Mucosa of rectum (tissue), 2 donors: ENCODE data around the gene PIEZO2.
"Not testable (repeated sequence)": the region's sequence is repeated elsewhere in the genome, so short reads cannot be mapped to it uniquely, and the experiment has no call there.

Experiments used
- H3K27ac ChIP-seq, 2 donors: one replicate each; pipeline ENCODE4 v1.7.0; 2013; ENCODE audit warnings: inconsistent platforms in 2 of 2, low read depth in 2 of 2, low read length in 2 of 2
- H3K27me3 ChIP-seq, 2 donors: one replicate each; pipeline ENCODE4 v1.7.0; 2013; ENCODE audit warnings: low read length in 2 of 2; ENCODE audit not compliant: control insufficient read depth in 2 of 2, insufficient read depth in 2 of 2
- H3K36me3 ChIP-seq, 2 donors: one replicate each; pipeline ENCODE4 v1.7.0; 2013; ENCODE audit warnings: low read length in 2 of 2; ENCODE audit not compliant: control insufficient read depth in 2 of 2, insufficient read depth in 2 of 2
- H3K4me1 ChIP-seq, 2 donors: one replicate each; pipeline ENCODE4 v1.7.0; 2013; ENCODE audit warnings: low read length in 2 of 2, mild to moderate bottlenecking in 1 of 2; ENCODE audit not compliant: control insufficient read depth in 2 of 2, insufficient read depth in 2 of 2
- H3K4me3 ChIP-seq, 2 donors: one replicate each; pipeline ENCODE4 v1.7.0; 2013; ENCODE audit warnings: low read length in 2 of 2
- H3K9ac ChIP-seq, 2 donors: one replicate each; pipeline ENCODE4 v1.7.0; 2013; ENCODE audit warnings: low read length in 2 of 2, low read depth in 1 of 2, mild to moderate bottlenecking in 1 of 2
- H3K9me3 ChIP-seq, 2 donors: one replicate each; pipeline ENCODE4 v1.7.0; 2013; ENCODE audit warnings: low read length in 2 of 2; ENCODE audit not compliant: control insufficient read depth in 2 of 2
- donor health status: healthy.
- donor health status: Normal muscosa, but diverticular disease.

The PIEZO2 gene

DNA sequence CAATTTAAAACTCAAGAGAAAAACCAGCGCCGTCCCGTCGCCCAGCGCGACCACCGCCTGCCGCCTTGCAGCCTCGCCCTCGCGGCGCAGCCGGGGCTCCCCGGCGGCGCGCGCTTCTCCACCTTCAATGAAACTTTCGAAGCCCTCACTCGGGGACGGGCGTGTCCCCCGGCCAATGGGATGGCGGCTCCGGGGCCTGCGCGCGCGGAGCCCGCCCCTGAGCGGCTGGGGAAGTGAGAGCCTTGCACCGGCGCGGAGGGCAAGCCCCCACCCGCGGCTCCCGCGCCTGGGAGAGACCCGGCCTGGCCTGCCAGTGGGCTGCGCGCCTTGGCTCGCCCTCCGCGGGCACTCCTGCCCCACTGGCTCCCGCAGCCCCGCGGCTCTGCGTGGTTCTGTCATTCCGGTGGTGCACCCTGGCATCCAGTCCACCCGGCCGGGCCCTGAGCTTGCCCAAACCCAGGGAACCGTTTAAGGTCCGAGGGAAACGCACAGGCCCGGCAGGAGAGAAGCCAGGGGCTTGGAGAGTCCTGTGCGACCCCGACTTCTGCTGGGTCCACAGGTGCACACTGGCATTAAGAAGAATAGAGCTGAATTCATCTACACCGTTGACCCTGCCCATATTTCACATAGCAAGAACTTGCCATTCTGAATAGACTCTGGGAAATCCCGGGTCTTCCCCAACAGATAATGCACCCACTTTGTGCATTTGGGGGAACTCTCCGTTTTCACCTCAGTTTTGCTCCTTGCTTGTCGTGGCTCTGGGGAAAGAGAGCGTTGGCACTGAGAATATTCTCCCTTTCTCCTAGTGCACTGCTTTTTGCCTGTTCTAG, at the start of gene PIEZO2:
Gene PIEZO2 (minus strand): TSS at position 129 of the 830 bp plus-strand sequence. CDS start 981 bp downstream, outside the sequence.
- H3K27me3 ChIP-seq, result peaks cover 2 to 7% of the 10 kb centered on the region in 2 donors
- no peak within 1 kb of the TSS for H3K9ac ChIP-seq
- H3K9me3 ChIP-seq, result no peaks in the 10 kb centered on the region
- H3K27ac ChIP-seq, result no peak within 1 kb of the TSS
- peak within 1 kb of the TSS; percentile 37 to 39 for H3K4me3 ChIP-seq
- H3K4me1 ChIP-seq, result no peaks in the 10 kb centered on the region
- H3K36me3 ChIP-seq, result no peaks in the 10 kb centered on the region

DNA sequence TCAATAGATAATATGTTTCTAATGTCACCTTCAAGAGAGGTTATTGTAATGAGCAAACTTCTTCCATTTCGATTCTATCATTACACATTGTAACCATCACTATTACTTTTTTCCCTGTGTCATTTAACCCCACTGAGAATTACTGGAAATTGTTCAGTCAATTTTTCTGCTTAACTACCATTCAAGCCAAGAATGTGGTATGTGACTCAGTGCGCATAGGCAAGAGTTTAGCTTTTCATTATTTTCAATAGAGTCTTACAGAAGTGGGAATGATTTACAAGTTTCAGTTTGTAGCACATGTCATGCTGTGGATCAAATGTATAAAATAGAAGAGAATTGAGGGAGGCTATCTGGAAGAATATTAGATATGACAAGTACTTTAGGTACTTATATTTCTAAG, 34.3 kb upstream of the PIEZO2 start:
- Histone ChIP-seq H3K36me3 (no peaks in the 10 kb centered on the region), H3K4me1 (no peaks in the 10 kb centered on the region), H3K27me3 (no peaks in the 10 kb centered on the region), H3K27ac (no peak overlapping the region), H3K9me3 (no peaks in the 10 kb centered on the region), H3K9ac (no peak overlapping the region), H3K4me3 (no peak overlapping the region)

DNA sequence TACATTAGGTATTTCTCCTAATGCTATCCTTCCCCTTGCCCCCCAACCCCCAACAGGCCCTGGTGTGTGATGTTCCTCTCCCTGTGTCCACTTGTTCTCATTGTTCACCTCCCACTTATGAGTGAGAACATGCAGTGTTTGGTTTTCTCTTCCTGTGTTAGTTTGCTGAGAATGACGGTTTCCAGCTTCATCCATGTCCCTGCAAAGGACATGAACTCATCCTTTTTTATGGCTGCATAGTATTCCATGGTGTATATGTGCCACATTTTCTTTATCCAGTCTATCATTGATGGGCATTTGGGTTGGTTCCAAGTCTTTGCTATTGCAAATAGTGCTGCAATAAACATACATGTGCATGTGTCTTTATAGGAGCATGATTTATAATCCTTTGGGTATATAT, 32.3 kb upstream of the PIEZO2 start:
- not testable (repeated sequence) for H3K27ac ChIP-seq, H3K36me3 ChIP-seq, H3K27me3 ChIP-seq, H3K9ac ChIP-seq, H3K4me3 ChIP-seq, H3K4me1 ChIP-seq, H3K9me3 ChIP-seq

DNA sequence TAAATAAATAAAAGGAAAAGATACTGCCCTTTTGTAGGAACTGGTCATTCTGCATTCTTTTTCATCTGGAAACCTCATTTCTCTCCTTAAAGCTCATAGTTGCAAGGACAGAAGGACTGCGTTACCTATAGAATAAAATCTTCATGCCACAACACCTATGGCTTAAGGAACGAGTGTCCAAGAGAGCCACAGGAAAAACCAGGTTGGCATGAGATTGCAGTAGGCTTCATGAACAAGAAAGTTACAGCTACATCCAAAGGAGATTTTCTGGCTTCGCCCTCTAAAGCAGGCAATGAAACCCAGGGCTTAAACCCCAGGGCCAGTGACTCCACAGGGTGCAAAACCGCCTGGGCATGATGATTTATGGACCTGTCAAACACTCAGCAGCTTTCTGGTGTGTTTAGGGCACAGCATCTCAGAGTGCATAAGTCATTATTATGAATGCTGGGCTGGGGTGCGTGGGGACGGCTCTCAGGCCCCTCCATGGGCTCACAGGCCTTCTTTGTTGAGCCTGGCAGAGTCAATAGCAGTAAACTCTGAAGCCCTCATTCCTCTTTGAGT, 30.7 kb upstream of the PIEZO2 start:
- Histone ChIP-seq H3K27ac (no peak overlapping the region), H3K9ac (no peak overlapping the region), H3K27me3 (no peaks in the 10 kb centered on the region), H3K9me3 (no peaks in the 10 kb centered on the region), H3K4me3 (no peak overlapping the region), H3K4me1 (no peaks in the 10 kb centered on the region), H3K36me3 (no peaks in the 10 kb centered on the region)

DNA sequence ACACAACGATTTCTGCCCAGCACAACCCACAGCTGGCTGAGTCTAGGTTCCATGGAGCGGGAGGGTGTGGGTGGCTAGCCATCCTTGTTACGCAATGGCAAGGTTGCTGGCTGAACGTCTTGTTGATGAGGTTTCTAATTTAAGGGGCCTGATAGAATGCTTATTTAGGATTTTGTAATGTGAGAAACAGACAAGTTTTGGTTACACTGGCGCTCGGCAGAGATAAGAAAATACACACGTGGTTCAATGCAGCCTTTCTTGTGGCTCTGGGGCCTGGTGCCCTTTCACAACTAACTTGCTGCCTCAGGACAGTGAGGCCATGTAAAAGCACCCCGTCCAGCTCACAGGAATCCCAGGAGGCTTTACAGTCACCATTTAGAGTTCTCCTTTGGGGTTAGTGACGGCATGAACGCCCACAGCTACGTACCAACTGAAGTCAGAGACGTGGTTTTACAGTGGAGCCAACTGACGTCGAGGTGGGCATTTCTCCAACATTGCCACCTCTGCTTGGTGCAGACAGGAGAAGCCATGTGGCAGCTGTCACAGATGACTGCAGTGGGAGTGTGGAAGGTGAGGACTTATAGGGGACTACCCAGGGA, 29.7 kb upstream of the PIEZO2 start:
- Histone ChIP-seq H3K36me3 (no peaks in the 10 kb centered on the region), H3K9me3 (no peaks in the 10 kb centered on the region), H3K27ac (no peak overlapping the region), H3K4me1 (no peaks in the 10 kb centered on the region), H3K9ac (no peak overlapping the region), H3K27me3 (no peaks in the 10 kb centered on the region), H3K4me3 (no peak overlapping the region)

DNA sequence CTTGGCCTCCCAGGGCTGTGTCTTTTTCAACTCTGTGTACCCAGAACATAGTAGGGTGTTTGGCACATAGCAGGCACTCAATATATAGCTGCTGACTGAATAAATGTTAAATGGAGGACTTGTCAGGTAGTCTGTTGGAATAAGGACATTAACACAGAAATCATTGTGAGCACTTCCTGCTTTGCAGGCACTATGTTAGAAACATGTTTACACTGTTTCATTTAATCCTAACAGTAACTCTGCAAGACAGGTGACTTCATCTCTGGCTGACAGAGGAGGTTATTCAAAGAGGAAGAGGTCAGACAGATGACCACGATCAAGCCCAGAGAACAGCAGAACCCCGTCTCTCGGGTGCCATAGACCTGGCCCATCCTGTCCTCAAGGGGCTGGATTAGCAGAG, 28.0 kb upstream of the PIEZO2 start:
- H3K36me3 ChIP-seq, result no peaks in the 10 kb centered on the region
- H3K4me1 ChIP-seq, result no peaks in the 10 kb centered on the region
- no peak overlapping the region for H3K27ac ChIP-seq
- H3K9me3 ChIP-seq, result no peaks in the 10 kb centered on the region
- H3K9ac ChIP-seq, result no peak overlapping the region
- no peaks in the 10 kb centered on the region for H3K27me3 ChIP-seq
- no peak overlapping the region for H3K4me3 ChIP-seq

DNA sequence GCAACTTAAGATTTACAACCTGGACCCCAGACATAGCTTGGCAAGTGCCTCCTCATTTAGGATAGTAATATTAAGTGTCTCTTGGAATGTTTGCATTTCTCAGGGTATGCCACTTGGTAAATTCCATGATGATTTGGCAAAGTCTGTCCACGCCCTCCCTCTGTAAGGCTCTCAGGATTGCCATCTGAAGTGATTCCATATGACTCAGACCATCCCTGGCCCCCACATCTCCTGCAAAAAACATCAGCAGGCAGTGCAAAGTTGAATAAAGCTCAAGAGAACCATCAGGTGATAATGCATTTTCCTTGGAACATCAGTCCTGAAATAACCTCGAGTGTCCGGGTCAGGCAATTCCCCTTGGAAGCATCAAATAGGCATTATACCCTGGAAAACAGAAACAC, 27.1 kb upstream of the PIEZO2 start:
- H3K4me1 ChIP-seq, result no peaks in the 10 kb centered on the region
- H3K27ac ChIP-seq, result no peak overlapping the region
- H3K9me3 ChIP-seq, result no peaks in the 10 kb centered on the region

DNA sequence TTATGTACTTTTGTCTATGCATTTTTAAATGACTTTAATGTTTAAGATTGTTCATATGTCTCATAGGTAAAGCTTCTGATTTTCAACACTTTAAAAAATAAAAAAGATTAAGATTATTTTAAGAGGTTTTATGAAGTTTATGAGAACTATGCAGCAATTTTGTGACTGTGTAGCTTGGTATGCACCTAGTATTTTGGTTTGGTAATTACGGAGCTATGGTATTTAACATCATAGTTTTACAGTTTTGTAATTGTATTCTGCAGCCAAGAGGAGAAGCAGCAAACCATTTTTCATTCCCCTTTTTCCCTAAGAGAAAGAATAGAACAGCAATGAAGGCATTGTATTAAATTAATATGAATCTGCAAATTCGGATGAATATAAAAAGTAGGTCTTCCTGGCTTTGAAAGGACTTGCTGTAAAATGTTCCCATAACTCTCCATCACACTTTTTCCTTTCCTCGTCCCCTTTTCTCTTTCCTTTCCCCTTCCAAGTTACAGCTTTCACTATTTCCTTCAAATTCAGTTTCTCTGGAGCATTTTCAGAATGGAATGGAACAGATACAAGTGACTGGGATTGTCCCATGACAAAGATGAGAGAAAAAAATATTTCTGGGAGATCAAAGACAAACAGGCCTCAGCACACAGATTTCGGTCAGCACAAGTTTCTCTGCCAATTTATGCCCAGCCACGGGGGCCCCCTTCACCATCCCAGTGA, 26.1 kb upstream of the PIEZO2 start:
- H3K4me1 ChIP-seq, result no peaks in the 10 kb centered on the region
- H3K4me3 ChIP-seq, result no peak overlapping the region
- H3K27ac ChIP-seq, result no peak overlapping the region
- H3K9ac ChIP-seq, result no peak overlapping the region
- no peaks in the 10 kb centered on the region for H3K36me3 ChIP-seq
- no peaks in the 10 kb centered on the region for H3K27me3 ChIP-seq
- H3K9me3 ChIP-seq, result no peaks in the 10 kb centered on the region

More for the DNA sequence above, 27.1 kb upstream of the PIEZO2 start:
- H3K9ac ChIP-seq, result no peak overlapping the region
- no peaks in the 10 kb centered on the region for H3K27me3 ChIP-seq
- no peak overlapping the region for H3K4me3 ChIP-seq
- H3K36me3 ChIP-seq, result no peaks in the 10 kb centered on the region

DNA sequence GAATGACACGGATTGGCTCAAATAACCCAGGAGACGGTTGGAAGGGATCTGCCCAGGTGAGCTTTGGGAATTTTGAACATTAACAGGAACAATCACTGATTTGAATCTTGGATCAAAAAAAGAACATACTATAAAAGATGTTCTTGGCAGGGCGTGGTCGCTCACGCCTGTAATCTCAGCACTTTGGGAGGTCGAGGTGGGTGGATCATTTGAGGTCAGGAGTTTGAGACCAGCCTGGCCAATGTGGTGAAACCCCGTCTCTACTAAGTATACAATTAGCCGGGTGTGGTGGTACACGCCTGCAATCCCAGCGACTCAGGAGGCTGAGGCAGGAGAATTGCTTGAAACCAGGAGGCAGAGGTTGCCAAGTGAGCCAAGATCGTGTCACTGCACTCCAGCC, 24.8 kb upstream of the PIEZO2 start:
- not testable (repeated sequence) for H3K9me3 ChIP-seq, H3K4me1 ChIP-seq, H3K9ac ChIP-seq, H3K4me3 ChIP-seq, H3K27me3 ChIP-seq, H3K36me3 ChIP-seq, H3K27ac ChIP-seq

DNA sequence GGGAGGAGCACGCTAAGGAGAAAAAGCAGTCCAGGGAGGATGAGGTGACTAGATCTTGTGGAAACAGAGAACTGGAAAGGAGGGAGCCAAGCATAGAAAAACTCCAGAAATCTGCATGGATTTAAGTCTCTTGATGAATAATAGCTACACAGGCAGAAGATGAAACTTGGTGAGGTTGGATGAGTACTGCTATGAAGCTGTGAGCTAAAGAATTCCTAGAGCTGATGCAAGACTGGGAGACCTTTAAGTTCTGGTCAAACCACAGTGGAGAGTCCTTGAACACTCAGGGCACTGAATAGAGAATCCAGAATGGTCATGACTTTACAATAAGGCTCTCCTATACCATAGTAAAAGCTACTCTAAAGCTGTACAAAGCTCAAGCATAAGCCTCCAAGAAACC, 18.4 kb upstream of the PIEZO2 start:
- Histone ChIP-seq H3K9ac (no peak overlapping the region), H3K9me3 (no peaks in the 10 kb centered on the region), H3K4me1 (no peaks in the 10 kb centered on the region), H3K27me3 (no peaks in the 10 kb centered on the region), H3K27ac (no peak overlapping the region), H3K36me3 (no peaks in the 10 kb centered on the region), H3K4me3 (no peak overlapping the region)
